Measurements from ENCODE around the gene MARK1.

DNA sequence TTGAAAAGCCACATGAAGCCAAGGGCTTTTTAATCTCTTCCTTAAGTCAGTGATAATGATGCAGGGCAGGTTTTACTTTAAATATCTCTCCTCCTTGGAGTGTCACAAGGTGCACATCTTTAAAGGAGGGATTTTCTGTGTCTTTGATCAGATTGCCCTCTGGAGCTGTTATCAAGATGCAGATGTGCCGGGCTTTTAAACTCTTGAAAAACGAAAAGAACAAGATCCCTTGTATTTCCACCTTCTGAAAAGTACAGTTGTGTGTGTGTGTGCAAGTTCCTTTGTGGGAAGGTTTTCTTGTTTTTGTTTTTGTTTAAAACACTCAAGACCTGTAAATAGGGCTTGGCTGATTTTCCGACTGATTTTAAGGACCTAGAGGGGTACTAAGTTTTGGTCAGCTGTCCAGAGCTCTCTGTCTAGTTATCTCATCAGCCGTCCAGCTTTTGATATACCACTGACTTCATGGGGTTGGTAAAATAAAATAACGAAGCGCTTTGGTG is 1.6 kb downstream of the MARK1 start:
- TF ChIP-seq ZNF274 (IDR thresholded peaks at IDR 0.05; ENCODE audit: low read depth, low read length) (no peak), YY1 (IDR thresholded peaks at IDR 0.05; ENCODE audit: insufficient read depth, insufficient read length) (no peak)
